GM23338 (cell line): ENCODE measurements around the gene SRP68. TPM values are rescaled to one million over a fixed set of nuclear protein-coding genes. Genes with fewer than 3 reads are reported as not detected.

Source experiments
- ATAC-seq: fragments of 200-7000 bp; cut with Tn5 transposase; 3 replicates; pipeline ENCODE4 v1.9.1; 2020
- DNase-seq: peaks from one replicate; pipeline ENCODE4 v3.0.0-alpha.2; 2015; ENCODE audit warnings: low spot score
- H2AFZ ChIP-seq: fragments of 200-600 bp; sonication (generic); 2 replicates; pipeline ENCODE4 v1.8.0; 2016; ENCODE audit warnings: antibody characterized with exemption, mild to moderate bottlenecking, moderate library complexity
- H3F3A ChIP-seq: fragments of 200-600 bp; sonication (generic); replicated peaks from 2 replicates; pipeline ENCODE4 v1.8.0; 2017; ENCODE audit warnings: antibody characterized with exemption, mixed run types, low read depth
- H3K27ac ChIP-seq: fragments of 200-600 bp; sonication (generic); 2 replicates; pipeline ENCODE4 v1.6.1; 2016; ENCODE audit warnings: low read depth
- H3K27me3 ChIP-seq: fragments of 200-600 bp; sonication (generic); 2 replicates; pipeline ENCODE4 v1.8.0; 2016; ENCODE audit warnings: mild to moderate bottlenecking, mixed run types, moderate library complexity; ENCODE audit not compliant: insufficient read depth
- H3K36me3 ChIP-seq: fragments of 200-600 bp; sonication (generic); 2 replicates; pipeline ENCODE4 v1.8.0; 2016; ENCODE audit warnings: mild to moderate bottlenecking; ENCODE audit not compliant: insufficient read depth
- H3K4me1 ChIP-seq: fragments of 200-600 bp; sonication (generic); 2 replicates; pipeline ENCODE4 v1.8.0; 2016; ENCODE audit warnings: mild to moderate bottlenecking, moderate library complexity; ENCODE audit not compliant: insufficient read depth
- H3K4me2 ChIP-seq: fragments of 200-600 bp; sonication (generic); 2 replicates; pipeline ENCODE4 v1.7.1; 2017; ENCODE audit warnings: mixed run types
- H3K4me3 ChIP-seq: fragments of 200-600 bp; sonication (generic); 2 replicates; pipeline ENCODE4 v1.6.1; 2016; ENCODE audit warnings: mixed run types
- H3K79me2 ChIP-seq: fragments of 200-600 bp; sonication (generic); replicated peaks from 2 replicates; pipeline ENCODE4 v1.8.0; 2017; ENCODE audit warnings: mild to moderate bottlenecking; ENCODE audit not compliant: insufficient read depth
- H3K9me2 ChIP-seq: fragments of 200-600 bp; sonication (generic); 2 replicates; pipeline ENCODE4 v1.8.0; 2017; ENCODE audit not compliant: insufficient read depth
- H4K20me1 ChIP-seq: fragments of 200-600 bp; sonication (generic); replicated peaks from 2 replicates; pipeline ENCODE4 v1.8.0; 2017; ENCODE audit warnings: mild to moderate bottlenecking; ENCODE audit not compliant: insufficient read depth
- H3K27ac Mint-ChIP-seq: 2 replicates; pipeline ENCODE4 v1.8.0; 2020; ENCODE audit warnings: inconsistent platforms, mild to moderate bottlenecking, moderate library complexity, mixed read lengths
- H3K27me3 Mint-ChIP-seq: 3 replicates; pipeline ENCODE4 v1.8.0; 2022; ENCODE audit warnings: low read depth, mild to moderate bottlenecking, moderate library complexity, mixed read lengths, inconsistent platforms; ENCODE audit not compliant: insufficient read depth, poor library complexity
- H3K36me3 Mint-ChIP-seq: 3 replicates; pipeline ENCODE4 v1.8.0; 2021; ENCODE audit warnings: low read depth, mild to moderate bottlenecking, inconsistent platforms, moderate library complexity, mixed read lengths
- H3K4me1 Mint-ChIP-seq: 3 replicates; pipeline ENCODE4 v1.8.0; 2020; ENCODE audit warnings: mild to moderate bottlenecking, inconsistent platforms, mixed read lengths
- H3K4me3 Mint-ChIP-seq: 3 replicates; pipeline ENCODE4 v1.8.0; 2021; ENCODE audit warnings: moderate library complexity, mild to moderate bottlenecking, inconsistent platforms, mixed read lengths
- H3K9me3 Mint-ChIP-seq: 3 replicates; pipeline ENCODE4 v1.8.0; 2020; ENCODE audit warnings: moderate library complexity, mild to moderate bottlenecking, inconsistent platforms, mixed read lengths
- CREB1 ChIP-seq: fragments of 250-450 bp; sonication (Bioruptor Pico); IDR thresholded peaks from 2 replicates; pipeline ENCODE4 v1.5.0; 2020; ENCODE audit warnings: low read depth, mild to moderate bottlenecking, moderate library complexity
- EZH2 ChIP-seq: fragments of 200-600 bp; sonication (generic); IDR thresholded peaks from one replicate; pipeline ENCODE4 v1.8.0; 2017; ENCODE audit warnings: antibody characterized with exemption, mild to moderate bottlenecking, low read depth; ENCODE audit not compliant: unreplicated experiment
- EZH2phosphoT487 ChIP-seq: fragments of 200-600 bp; sonication (generic); IDR thresholded peaks from one replicate; pipeline ENCODE4 v1.8.1; 2018; ENCODE audit warnings: antibody characterized with exemption; ENCODE audit not compliant: unreplicated experiment
- JUNB ChIP-seq: IDR thresholded peaks from one replicate; pipeline ENCODE4 v1.6.1; 2016; ENCODE audit warnings: antibody characterized with exemption; ENCODE audit not compliant: unreplicated experiment
- NANOG ChIP-seq: IDR thresholded peaks from 2 replicates; pipeline ENCODE4 v1.6.1; 2016; ENCODE audit warnings: antibody characterized with exemption, borderline replicate concordance
- POLR2AphosphoS5 ChIP-seq: IDR thresholded peaks from 2 replicates; pipeline ENCODE4 v1.6.1; 2016; ENCODE audit warnings: antibody characterized with exemption, low read depth
- ZNF331 ChIP-seq: fragments of 250-450 bp; sonication (Bioruptor Pico); IDR thresholded peaks from 2 replicates; pipeline ENCODE4 v1.5.0; 2020; ENCODE audit warnings: low read depth, mild to moderate bottlenecking, moderate library complexity
- polyA plus RNA-seq: library from polyadenylated mRNA; unstranded; fragments of >200 nt; fragmentation: Nextera tagmentation; extraction: Ambion mirVana; gene quantifications from 2 replicates; pipeline ENCODE4 v1.2.1, GENCODE V29; 2016
- total RNA-seq: library from RNA; depleted of rRNA; stranded (reverse); fragments of >200 nt; shearing (Covaris generic); gene quantifications from 2 replicates; pipeline ENCODE4 v1.2.3, GENCODE V29; 2014
- TF ChIP-seq, protein P1 (sequence below): fragments of 250-450 bp; sonication (Bioruptor Pico); IDR thresholded peaks from 2 replicates; pipeline ENCODE4 v1.5.0; 2020; ENCODE audit warnings: mild to moderate bottlenecking, moderate library complexity
- TF ChIP-seq, protein P2 (sequence below): IDR thresholded peaks from 2 replicates; pipeline ENCODE4 v1.6.1; 2016; ENCODE audit warnings: antibody characterized with exemption
- TF ChIP-seq, protein P3 (sequence below), 2 experiments: fragments of 200-600 bp in 1 of 2; sonication (generic) in 1 of 2; conservative IDR thresholded peaks; 2 replicates each; pipeline versions ENCODE4 v1.5.1 to v1.6.1; 2016 to 2017; ENCODE audit warnings: antibody characterized with exemption in 2 of 2, low read depth in 2 of 2, mild to moderate bottlenecking in 2 of 2, moderate library complexity in 1 of 2
- TF ChIP-seq, protein P4 (sequence below): IDR thresholded peaks from one replicate; pipeline ENCODE4 v1.6.1; 2018; ENCODE audit warnings: antibody characterized with exemption; ENCODE audit not compliant: unreplicated experiment

SRP68 gene
- total and polyA plus RNA-seq, 2 experiments from 2014 or later: 30.7 to 62.8 TPM

DNA sequence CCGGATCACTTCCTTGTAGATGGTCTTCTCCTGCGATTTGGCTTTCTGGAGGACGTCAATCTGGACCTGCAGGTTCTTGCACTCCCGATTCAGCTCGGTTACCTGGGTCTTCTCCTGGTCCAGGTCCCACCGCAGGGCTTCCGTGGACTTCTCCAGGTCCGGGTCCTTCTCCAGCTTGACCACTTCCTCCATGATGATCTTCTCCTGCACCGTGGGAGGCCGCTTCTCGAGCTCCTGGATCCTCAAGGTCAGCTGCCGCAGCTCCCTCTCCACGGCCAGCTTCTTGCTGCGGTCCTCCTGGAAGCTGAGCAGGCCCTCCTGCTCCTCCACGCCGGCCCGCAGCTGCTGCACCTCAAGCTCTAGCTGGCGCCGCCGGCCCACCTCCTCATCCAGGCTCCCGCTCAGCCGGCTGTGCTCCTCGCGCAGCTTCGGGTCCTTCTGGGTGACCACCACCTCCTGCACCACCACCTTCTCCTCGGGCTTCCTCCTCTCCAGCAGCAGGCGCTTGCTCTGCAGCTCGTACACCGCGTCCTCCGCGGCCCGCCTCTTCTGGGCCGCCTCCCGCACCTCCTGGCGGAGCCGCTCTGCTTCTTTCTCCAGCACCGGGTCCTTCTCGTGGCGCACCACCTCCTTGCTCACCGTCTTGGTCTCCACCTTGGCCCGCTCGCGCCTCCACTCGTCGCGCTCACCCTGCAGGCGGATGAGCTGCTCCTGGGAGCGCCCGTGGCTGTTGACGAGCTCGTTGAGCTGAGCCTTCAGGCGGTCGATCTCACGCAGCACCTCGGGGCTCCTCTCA lies 63.5 kb downstream of the SRP68 start:
- Histone ChIP-seq H3K36me3 (no peaks in the 10 kb centered on the region), H3K4me3 (no peak overlapping the region), H3K27me3 (no peaks in the 10 kb centered on the region), H4K20me1 (no peaks in the 10 kb centered on the region), H3K4me1 (no peaks in the 10 kb centered on the region), H3K79me2 (no peaks in the 10 kb centered on the region), H3K4me2 (no peak overlapping the region), H3F3A (0 out of 2 replicates have a peak, but pooled peaks cover 3% of the 10 kb centered on the region), H2AFZ (no peak overlapping the region), H3K27ac (no peak overlapping the region), H3K9me2 (no peaks in the 10 kb centered on the region)
- no peak for DNase-seq
- peaks cover 2% of the 10 kb centered on the region for H3K4me1 Mint-ChIP-seq
- H3K27ac Mint-ChIP-seq: no peak overlapping the region
- H3K36me3 Mint-ChIP-seq: peaks cover 3% of the 10 kb centered on the region
- TF ChIP-seq CREB1 (CRISPR knock-in tag) (no peak), EZH2phosphoT487 (no peak), POLR2AphosphoS5 (no peak), JUNB (no peak), ZNF331 (CRISPR knock-in tag) (no peak), NANOG (no peak), EZH2 (no peak)
- TF ChIP-seq, protein P1, sequence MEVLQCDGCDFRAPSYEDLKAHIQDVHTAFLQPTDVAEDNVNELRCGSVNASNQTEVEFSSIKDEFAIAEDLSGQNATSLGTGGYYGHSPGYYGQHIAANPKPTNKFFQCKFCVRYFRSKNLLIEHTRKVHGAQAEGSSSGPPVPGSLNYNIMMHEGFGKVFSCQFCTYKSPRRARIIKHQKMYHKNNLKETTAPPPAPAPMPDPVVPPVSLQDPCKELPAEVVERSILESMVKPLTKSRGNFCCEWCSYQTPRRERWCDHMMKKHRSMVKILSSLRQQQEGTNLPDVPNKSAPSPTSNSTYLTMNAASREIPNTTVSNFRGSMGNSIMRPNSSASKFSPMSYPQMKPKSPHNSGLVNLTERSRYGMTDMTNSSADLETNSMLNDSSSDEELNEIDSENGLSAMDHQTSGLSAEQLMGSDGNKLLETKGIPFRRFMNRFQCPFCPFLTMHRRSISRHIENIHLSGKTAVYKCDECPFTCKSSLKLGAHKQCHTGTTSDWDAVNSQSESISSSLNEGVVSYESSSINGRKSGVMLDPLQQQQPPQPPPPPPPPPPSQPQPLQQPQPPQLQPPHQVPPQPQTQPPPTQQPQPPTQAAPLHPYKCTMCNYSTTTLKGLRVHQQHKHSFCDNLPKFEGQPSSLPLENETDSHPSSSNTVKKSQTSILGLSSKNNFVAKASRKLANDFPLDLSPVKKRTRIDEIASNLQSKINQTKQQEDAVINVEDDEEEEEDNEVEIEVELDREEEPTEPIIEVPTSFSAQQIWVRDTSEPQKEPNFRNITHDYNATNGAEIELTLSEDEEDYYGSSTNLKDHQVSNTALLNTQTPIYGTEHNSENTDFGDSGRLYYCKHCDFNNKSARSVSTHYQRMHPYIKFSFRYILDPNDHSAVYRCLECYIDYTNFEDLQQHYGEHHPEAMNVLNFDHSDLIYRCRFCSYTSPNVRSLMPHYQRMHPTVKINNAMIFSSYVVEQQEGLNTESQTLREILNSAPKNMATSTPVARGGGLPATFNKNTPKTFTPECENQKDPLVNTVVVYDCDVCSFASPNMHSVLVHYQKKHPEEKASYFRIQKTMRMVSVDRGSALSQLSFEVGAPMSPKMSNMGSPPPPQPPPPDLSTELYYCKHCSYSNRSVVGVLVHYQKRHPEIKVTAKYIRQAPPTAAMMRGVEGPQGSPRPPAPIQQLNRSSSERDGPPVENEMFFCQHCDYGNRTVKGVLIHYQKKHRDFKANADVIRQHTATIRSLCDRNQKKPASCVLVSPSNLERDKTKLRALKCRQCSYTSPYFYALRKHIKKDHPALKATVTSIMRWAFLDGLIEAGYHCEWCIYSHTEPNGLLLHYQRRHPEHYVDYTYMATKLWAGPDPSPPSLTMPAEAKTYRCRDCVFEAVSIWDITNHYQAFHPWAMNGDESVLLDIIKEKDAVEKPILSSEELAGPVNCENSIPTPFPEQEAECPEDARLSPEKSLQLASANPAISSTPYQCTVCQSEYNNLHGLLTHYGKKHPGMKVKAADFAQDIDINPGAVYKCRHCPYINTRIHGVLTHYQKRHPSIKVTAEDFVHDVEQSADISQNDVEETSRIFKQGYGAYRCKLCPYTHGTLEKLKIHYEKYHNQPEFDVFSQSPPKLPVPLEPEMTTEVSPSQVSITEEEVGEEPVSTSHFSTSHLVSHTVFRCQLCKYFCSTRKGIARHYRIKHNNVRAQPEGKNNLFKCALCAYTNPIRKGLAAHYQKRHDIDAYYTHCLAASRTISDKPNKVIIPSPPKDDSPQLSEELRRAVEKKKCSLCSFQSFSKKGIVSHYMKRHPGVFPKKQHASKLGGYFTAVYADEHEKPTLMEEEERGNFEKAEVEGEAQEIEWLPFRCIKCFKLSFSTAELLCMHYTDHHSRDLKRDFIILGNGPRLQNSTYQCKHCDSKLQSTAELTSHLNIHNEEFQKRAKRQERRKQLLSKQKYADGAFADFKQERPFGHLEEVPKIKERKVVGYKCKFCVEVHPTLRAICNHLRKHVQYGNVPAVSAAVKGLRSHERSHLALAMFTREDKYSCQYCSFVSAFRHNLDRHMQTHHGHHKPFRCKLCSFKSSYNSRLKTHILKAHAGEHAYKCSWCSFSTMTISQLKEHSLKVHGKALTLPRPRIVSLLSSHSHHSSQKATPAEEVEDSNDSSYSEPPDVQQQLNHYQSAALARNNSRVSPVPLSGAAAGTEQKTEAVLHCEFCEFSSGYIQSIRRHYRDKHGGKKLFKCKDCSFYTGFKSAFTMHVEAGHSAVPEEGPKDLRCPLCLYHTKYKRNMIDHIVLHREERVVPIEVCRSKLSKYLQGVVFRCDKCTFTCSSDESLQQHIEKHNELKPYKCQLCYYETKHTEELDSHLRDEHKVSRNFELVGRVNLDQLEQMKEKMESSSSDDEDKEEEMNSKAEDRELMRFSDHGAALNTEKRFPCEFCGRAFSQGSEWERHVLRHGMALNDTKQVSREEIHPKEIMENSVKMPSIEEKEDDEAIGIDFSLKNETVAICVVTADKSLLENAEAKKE: no peak
- TF ChIP-seq, protein P2, sequence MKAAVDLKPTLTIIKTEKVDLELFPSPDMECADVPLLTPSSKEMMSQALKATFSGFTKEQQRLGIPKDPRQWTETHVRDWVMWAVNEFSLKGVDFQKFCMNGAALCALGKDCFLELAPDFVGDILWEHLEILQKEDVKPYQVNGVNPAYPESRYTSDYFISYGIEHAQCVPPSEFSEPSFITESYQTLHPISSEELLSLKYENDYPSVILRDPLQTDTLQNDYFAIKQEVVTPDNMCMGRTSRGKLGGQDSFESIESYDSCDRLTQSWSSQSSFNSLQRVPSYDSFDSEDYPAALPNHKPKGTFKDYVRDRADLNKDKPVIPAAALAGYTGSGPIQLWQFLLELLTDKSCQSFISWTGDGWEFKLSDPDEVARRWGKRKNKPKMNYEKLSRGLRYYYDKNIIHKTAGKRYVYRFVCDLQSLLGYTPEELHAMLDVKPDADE: no peak
- TF ChIP-seq, protein P3, sequence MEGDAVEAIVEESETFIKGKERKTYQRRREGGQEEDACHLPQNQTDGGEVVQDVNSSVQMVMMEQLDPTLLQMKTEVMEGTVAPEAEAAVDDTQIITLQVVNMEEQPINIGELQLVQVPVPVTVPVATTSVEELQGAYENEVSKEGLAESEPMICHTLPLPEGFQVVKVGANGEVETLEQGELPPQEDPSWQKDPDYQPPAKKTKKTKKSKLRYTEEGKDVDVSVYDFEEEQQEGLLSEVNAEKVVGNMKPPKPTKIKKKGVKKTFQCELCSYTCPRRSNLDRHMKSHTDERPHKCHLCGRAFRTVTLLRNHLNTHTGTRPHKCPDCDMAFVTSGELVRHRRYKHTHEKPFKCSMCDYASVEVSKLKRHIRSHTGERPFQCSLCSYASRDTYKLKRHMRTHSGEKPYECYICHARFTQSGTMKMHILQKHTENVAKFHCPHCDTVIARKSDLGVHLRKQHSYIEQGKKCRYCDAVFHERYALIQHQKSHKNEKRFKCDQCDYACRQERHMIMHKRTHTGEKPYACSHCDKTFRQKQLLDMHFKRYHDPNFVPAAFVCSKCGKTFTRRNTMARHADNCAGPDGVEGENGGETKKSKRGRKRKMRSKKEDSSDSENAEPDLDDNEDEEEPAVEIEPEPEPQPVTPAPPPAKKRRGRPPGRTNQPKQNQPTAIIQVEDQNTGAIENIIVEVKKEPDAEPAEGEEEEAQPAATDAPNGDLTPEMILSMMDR (conservative IDR thresholded peaks at IDR 0.05; ENCODE audit: low read depth in 2 of 2): no peak
- TF ChIP-seq, protein P4, sequence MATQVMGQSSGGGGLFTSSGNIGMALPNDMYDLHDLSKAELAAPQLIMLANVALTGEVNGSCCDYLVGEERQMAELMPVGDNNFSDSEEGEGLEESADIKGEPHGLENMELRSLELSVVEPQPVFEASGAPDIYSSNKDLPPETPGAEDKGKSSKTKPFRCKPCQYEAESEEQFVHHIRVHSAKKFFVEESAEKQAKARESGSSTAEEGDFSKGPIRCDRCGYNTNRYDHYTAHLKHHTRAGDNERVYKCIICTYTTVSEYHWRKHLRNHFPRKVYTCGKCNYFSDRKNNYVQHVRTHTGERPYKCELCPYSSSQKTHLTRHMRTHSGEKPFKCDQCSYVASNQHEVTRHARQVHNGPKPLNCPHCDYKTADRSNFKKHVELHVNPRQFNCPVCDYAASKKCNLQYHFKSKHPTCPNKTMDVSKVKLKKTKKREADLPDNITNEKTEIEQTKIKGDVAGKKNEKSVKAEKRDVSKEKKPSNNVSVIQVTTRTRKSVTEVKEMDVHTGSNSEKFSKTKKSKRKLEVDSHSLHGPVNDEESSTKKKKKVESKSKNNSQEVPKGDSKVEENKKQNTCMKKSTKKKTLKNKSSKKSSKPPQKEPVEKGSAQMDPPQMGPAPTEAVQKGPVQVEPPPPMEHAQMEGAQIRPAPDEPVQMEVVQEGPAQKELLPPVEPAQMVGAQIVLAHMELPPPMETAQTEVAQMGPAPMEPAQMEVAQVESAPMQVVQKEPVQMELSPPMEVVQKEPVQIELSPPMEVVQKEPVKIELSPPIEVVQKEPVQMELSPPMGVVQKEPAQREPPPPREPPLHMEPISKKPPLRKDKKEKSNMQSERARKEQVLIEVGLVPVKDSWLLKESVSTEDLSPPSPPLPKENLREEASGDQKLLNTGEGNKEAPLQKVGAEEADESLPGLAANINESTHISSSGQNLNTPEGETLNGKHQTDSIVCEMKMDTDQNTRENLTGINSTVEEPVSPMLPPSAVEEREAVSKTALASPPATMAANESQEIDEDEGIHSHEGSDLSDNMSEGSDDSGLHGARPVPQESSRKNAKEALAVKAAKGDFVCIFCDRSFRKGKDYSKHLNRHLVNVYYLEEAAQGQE: no peak
- H3K27me3 Mint-ChIP-seq: peaks cover 12% of the 10 kb centered on the region
- H3K4me3 Mint-ChIP-seq: no peak overlapping the region
- H3K9me3 Mint-ChIP-seq: no peaks in the 10 kb centered on the region; the same call in none of the 3 replicates
- no peak for ATAC-seq
